OCI-LY3 (cell line): Measurements from ENCODE around the gene NCAPG2.
"Not testable (repeated sequence)": the region's sequence is repeated elsewhere in the genome, so short reads cannot be mapped to it uniquely, and the experiment has no call there.

Experiments used
- H2AFZ ChIP-seq: fragments of 200-600, 300-600 bp; shearing (Covaris generic); 2 replicates; pipeline ENCODE4 v1.6.0; 2014; ENCODE audit warnings: antibody characterized with exemption, low read depth, low read length
- H3K27ac ChIP-seq: fragments of 200-600, 300-600 bp; sonication (generic); 2 replicates; pipeline ENCODE4 v1.5.1; 2014; ENCODE audit warnings: mild to moderate bottlenecking, low read length, moderate library complexity, mixed read lengths
- H3K27me3 ChIP-seq: fragments of 200-600, 300-600 bp; sonication (generic); 2 replicates; pipeline ENCODE4 v1.6.1; 2014; ENCODE audit warnings: low read depth, low read length, mixed read lengths
- H3K36me3 ChIP-seq: fragments of 200-600, 300-600 bp; sonication (generic); replicated peaks from 2 replicates; pipeline ENCODE3; 2014; ENCODE audit warnings: low read depth, low read length, mixed read lengths
- H3K4me1 ChIP-seq: fragments of 300-600, 200-600 bp; sonication (generic); 2 replicates; pipeline ENCODE4 v1.6.1; 2014; ENCODE audit warnings: low read length, mixed read lengths
- H3K4me2 ChIP-seq: fragments of 200-600, 300-600 bp; sonication (generic); 2 replicates; pipeline ENCODE4 v1.6.1; 2014; ENCODE audit warnings: low read length, mixed read lengths
- H3K4me3 ChIP-seq: fragments of 300-600, 200-600 bp; sonication (generic); 2 replicates; pipeline ENCODE4 v1.5.1; 2014; ENCODE audit warnings: antibody characterized with exemption, mild to moderate bottlenecking, low read length, moderate library complexity
- H3K79me2 ChIP-seq: fragments of 300-600, 200-600 bp; shearing (Covaris generic); 2 replicates; pipeline ENCODE4 v1.6.1; 2014; ENCODE audit warnings: mild to moderate bottlenecking, low read length, mixed read lengths
- H3K9ac ChIP-seq: fragments of 300-600, 200-600 bp; shearing (Covaris generic); 2 replicates; pipeline ENCODE4 v1.6.0; 2014; ENCODE audit warnings: mild to moderate bottlenecking, low read length, moderate library complexity
- H3K9me3 ChIP-seq: fragments of 200-600, 300-600 bp; shearing (Covaris generic); 2 replicates; pipeline ENCODE4 v1.6.1; 2014; ENCODE audit warnings: low read length, mixed read lengths; ENCODE audit not compliant: insufficient read depth
- H4K20me1 ChIP-seq: fragments of 200-600, 300-600 bp; sonication (generic); 2 replicates; pipeline ENCODE4 v1.6.1; 2016; ENCODE audit warnings: low read length, mixed read lengths; ENCODE audit not compliant: insufficient read depth
- EZH2phosphoT487 ChIP-seq: fragments of 200-600 bp; shearing (Covaris generic); IDR thresholded peaks from 2 replicates; pipeline ENCODE4 v1.6.1; 2018; ENCODE audit warnings: antibody characterized with exemption, mixed run types, low read depth
- TF ChIP-seq, protein P1 (sequence below): fragments of 200-600, 300-600 bp; sonication (generic); IDR thresholded peaks from 2 replicates; pipeline ENCODE4 v1.5.1; 2014; ENCODE audit warnings: antibody characterized with exemption, low read length, low read depth

NCAPG2 gene

DNA sequence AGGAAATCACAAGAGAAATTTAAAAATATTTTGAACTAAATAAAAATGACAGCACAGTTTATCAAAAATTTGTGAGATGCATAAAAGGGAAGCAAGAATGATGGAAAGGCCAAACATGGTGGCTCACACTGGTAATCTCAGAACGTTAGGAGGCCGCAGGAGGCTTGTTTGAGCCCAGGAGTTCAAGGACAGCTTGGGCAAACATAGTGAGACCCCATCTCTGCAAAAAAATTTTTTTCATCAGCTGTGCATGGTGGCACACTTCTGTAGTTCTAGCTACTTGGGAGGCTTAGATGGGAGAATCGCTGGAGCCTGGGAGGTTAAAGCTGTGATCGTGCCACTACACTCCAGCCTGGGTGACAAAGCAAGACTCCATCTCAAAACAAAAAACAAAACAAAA lies 62.5 kb downstream of the NCAPG2 start:
- Histone ChIP-seq H3K4me1 (no peaks in the 10 kb centered on the region), H3K27ac (no peak overlapping the region), H2AFZ (no peak overlapping the region), H3K9ac (no peak overlapping the region), H3K4me2 (no peak overlapping the region), H4K20me1 (no peaks in the 10 kb centered on the region), H3K9me3 (no peaks in the 10 kb centered on the region), H3K36me3 (peaks cover 57% of the 10 kb centered on the region), H3K79me2 (no peaks in the 10 kb centered on the region), H3K4me3 (no peak overlapping the region), H3K27me3 (no peaks in the 10 kb centered on the region)
- TF ChIP-seq EZH2phosphoT487: no peak
- TF ChIP-seq, protein P1, sequence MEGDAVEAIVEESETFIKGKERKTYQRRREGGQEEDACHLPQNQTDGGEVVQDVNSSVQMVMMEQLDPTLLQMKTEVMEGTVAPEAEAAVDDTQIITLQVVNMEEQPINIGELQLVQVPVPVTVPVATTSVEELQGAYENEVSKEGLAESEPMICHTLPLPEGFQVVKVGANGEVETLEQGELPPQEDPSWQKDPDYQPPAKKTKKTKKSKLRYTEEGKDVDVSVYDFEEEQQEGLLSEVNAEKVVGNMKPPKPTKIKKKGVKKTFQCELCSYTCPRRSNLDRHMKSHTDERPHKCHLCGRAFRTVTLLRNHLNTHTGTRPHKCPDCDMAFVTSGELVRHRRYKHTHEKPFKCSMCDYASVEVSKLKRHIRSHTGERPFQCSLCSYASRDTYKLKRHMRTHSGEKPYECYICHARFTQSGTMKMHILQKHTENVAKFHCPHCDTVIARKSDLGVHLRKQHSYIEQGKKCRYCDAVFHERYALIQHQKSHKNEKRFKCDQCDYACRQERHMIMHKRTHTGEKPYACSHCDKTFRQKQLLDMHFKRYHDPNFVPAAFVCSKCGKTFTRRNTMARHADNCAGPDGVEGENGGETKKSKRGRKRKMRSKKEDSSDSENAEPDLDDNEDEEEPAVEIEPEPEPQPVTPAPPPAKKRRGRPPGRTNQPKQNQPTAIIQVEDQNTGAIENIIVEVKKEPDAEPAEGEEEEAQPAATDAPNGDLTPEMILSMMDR: no peak

DNA sequence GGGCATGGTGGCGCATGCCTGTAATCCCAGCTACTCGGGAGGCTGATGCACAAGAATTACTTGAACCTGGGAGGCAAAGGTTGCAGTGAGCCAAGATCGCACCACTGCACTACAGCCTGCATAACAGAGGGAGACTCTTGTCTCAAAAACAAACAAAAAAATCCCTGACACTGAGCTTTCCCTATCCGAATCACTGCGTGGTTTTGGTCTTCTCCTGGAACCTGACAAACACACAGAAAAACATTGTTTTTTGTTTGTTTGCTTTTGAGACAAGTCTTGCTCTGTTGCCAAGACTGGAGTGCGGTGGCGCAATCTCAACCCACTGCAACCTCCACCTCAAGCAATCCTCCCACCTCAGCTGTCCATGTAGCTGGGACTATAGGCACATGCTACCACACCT lies 66.6 kb downstream of the NCAPG2 start:
- Histone ChIP-seq H3K27me3 (no peaks in the 10 kb centered on the region), H3K4me3 (no peak overlapping the region), H3K36me3 (peaks cover 25% of the 10 kb centered on the region), H2AFZ (no peak overlapping the region), H3K4me2 (no peak overlapping the region), H3K9ac (no peak overlapping the region), H3K27ac (no peak overlapping the region), H3K79me2 (no peaks in the 10 kb centered on the region), H3K4me1 (no peaks in the 10 kb centered on the region), H4K20me1 (no peaks in the 10 kb centered on the region), H3K9me3 (no peaks in the 10 kb centered on the region)
- TF ChIP-seq, protein P1: no peak
- no peak for TF ChIP-seq EZH2phosphoT487

DNA sequence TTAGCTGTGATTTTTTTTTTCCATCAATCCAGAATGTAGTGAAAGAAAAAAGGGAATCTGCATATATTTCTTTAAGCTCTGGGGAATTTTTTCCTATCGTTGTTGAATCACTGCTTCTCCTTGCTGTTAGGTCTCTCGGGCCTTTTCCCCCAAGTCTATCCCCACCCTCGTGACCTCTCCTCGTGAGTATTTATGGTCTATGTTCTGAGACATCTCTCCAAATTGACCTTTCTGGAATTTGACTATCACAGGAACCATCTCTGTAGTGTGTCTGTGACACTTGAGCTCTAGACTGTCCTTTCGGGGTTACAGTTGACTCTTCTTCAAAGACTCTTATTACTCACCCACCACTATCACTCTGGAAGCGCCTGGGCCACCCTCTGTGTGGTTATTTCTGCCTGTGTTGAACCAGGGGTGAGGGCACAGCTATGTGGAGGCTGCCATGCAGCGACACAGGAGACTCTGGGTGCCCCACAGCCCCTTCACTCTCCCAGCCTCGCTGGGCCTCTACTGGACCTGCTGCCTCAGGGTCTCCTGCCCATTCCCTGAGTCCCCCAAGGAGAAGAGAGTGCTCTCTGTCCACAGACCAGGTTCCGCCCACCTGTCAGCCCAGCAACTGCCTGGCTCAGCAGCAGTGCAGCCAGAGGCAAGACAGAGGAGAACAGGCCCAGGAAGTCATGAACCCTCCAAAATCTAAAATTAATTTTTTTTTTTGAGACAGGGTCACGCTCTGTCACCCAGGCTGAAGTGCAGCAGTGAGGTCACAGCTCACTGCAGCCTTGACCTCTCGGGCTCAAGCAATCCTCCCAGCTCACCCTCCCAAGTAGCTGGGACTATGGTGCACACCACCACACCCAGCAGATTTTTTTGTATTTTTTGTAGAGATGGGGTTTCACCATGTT lies 71.3 kb downstream of the NCAPG2 start:
- H4K20me1 ChIP-seq: no peaks in the 10 kb centered on the region
- H3K27ac ChIP-seq: no peak overlapping the region
- no peaks in the 10 kb centered on the region for H3K27me3 ChIP-seq
- H3K4me1 ChIP-seq: no peaks in the 10 kb centered on the region
- peaks cover 33% of the 10 kb centered on the region for H3K36me3 ChIP-seq
- H3K4me2 ChIP-seq: no peak overlapping the region
- no peaks in the 10 kb centered on the region for H3K9me3 ChIP-seq
- H3K9ac ChIP-seq: no peak overlapping the region
- H3K79me2 ChIP-seq: no peaks in the 10 kb centered on the region
- TF ChIP-seq EZH2phosphoT487: no peak
- H2AFZ ChIP-seq: no peak overlapping the region
- no peak overlapping the region for H3K4me3 ChIP-seq

DNA sequence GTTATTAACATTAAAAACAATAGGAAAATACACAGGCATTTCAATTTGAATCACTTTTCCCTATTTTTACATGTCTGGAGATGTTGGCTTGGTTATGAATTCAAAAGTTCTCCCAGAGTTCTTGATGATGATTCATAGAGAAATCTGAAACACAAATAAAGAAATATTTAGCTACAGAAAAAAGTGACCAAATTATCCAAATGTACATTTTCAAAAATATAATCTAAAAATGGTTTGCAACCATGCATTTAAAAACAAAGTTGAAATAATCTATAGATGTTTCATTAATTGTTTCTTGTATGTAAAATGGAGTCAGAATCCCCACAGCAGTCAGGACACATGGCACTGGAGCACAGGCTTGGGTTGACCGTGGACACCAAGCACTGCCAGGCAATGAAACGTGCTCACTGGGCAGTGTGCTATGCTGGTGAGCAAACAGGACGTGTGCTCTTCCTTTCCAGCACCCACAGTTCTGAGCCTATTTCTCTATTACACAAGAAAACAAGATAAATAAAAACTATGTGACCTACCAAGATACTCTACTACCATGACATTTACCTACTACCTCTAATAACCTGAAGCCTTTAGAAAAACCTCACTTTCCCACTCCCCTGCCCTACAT lies 72.9 kb downstream of the NCAPG2 start:
- H3K27me3 ChIP-seq: no peaks in the 10 kb centered on the region
- no peak overlapping the region for H3K27ac ChIP-seq
- H3K4me1 ChIP-seq: no peaks in the 10 kb centered on the region
- H4K20me1 ChIP-seq: no peaks in the 10 kb centered on the region
- peaks cover 36% of the 10 kb centered on the region for H3K36me3 ChIP-seq
- no peak overlapping the region for H2AFZ ChIP-seq
- H3K9me3 ChIP-seq: no peaks in the 10 kb centered on the region
- no peak overlapping the region for H3K4me2 ChIP-seq
- H3K9ac ChIP-seq: no peak overlapping the region
- TF ChIP-seq, protein P1: no peak
- TF ChIP-seq EZH2phosphoT487: no peak
- no peak overlapping the region for H3K4me3 ChIP-seq
- H3K79me2 ChIP-seq: no peaks in the 10 kb centered on the region

DNA sequence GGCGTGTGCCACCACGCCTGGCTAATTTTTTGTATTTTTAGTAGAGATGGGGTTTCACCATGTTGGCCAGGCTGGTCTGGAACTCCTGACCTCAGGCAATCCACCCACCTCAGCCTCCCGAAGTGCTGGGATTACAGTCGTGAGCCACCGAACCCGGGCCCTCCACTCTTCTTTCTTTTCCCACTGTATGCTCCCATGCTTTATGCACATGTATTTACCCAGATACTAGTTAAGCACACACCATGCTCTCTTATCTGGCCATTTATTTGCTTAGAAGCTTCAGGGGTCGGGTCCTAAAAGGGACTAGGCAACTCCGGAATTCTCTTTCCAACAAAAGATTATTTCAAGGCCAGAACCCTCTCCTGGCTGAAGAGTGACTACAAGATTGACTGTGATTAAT lies 78.3 kb downstream of the NCAPG2 start:
- H3K79me2 ChIP-seq, H3K27me3 ChIP-seq, H3K4me1 ChIP-seq, H3K4me2 ChIP-seq, H4K20me1 ChIP-seq, H3K27ac ChIP-seq, H2AFZ ChIP-seq, H3K9me3 ChIP-seq, H3K4me3 ChIP-seq, H3K9ac ChIP-seq: not testable (repeated sequence)
- peaks cover 27% of the 10 kb centered on the region for H3K36me3 ChIP-seq
